GM18498 (cell line): Measurements from ENCODE around the gene ENPP4.
A peak's percentile ranks its signal among the peaks of the same experiment; 100 is the strongest.
"Not testable (repeated sequence)": the region's sequence is repeated elsewhere in the genome, so short reads cannot be mapped to it uniquely, and the experiment has no call there.

ENCODE experiments used
- ATAC-seq: cut with Tn5 transposase; IDR thresholded peaks from one replicate; pipeline ENCODE4 v1.9.1; 2021; ENCODE audit warnings: mild to moderate bottlenecking, moderate library complexity; ENCODE audit not compliant: unreplicated experiment

ENPP4 gene

DNA sequence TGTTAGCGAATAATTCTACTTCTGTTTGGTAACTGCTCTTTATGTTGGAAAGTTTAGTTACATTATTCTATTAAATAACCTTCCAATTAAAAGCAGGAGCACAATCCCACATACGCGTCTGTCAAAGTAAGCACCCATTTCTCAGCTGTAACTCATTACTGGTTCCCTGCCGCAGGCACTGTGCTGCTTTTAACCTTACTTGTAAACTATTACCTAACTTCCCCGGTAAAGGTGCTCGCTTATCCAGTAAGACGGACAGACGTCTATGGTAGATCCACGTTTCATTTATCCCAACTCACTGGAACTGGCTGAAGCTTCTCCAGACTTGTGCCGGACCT, 529 bp upstream of the ENPP4 start:
- ATAC-seq, result peak; percentile 10

DNA sequence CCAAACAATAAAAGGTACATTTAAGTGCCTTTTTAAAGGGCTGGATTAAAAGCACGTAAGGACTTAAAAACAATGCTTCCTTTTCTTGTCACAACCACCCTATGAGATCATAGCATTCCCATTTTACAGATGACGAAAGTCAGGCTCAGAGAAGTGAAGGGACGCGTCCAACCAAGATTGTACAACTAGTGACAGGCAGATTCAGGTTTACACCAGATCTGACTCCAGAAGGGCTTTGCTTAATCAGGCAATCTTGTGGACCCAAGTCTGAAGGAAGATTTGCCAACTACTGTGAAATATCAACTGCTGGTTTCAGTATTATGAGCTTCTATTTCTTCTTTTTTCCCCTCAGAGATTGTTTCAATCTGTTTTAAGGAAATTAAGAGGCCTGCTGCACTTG, 877 bp downstream of the ENPP4 start:
- no peak for ATAC-seq

DNA sequence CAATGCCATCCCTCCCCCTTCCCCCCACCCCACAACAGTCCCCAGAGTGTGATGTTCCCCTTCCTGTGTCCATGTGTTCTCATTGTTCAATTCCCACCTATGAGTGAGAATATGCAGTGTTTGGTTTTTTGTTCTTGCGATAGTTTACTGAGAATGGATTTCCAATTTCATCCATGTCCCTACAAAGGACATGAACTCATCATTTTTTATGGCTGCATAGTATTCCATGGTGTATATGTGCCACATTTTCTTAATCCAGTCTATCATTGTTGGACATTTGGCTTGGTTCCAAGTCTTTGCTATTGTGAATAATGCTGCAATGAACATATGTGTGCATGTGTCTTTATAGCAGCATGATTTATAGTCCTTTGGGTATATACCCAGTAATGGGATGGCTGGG, 1.5 kb downstream of the ENPP4 start:
- ATAC-seq, result not testable (repeated sequence)

DNA sequence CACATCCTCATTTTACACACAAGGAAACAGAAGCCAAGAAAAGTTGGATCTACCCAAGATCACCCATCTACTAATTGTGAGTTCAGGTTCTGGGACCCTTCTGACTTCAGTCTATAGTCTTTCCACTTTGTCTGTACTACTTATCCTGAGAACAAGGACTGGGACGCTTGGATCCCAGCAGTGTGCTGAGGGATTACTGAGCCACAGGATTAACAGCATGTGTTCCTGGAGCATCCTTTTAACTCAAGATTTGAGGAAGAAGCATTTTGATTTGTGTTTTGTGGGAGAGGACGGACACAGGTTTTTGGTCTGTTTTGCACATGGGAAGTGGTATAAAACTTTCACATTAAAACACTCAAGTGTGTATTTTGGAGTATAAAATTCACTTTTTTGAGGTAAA, 4.4 kb downstream of the ENPP4 start:
- no peak for ATAC-seq

DNA sequence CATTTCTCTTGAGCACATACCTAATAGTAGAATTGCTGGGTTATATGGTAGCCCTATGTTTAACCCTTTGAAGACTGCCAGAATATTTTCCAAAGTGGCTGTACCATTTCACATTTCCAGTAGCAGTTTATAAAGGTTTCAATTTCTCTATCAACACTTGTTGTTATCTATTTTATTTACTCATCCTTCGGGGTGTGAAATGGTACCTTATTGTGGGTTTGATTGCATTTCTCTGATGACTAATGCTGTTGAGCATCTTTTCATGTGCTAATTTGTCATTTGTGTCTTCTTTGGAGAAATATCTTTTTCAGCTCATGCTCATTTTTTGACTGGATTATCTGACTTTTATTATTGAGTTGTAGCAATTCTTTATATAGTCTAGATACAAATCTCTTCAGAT, 5.4 kb downstream of the ENPP4 start:
- no peak for ATAC-seq

DNA sequence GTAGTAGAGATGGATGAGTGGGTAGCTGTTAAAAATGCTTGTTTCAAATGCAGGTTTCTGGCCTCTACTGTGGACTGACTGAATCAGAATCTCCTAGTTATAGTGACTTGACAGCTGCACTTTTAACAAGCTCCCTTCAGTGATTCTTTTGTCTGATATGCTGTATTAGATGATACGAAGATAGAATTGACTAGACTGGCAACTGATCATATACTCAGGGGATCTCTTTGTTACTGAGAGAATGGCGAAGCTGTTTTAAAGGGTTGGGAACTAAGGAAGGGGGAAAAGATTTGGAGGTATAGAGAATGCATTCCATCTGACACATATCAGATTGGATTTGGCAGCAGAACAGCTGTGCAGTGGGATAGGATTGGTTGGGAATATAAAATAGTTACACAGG, 7.0 kb downstream of the ENPP4 start:
- ATAC-seq, result no peak

DNA sequence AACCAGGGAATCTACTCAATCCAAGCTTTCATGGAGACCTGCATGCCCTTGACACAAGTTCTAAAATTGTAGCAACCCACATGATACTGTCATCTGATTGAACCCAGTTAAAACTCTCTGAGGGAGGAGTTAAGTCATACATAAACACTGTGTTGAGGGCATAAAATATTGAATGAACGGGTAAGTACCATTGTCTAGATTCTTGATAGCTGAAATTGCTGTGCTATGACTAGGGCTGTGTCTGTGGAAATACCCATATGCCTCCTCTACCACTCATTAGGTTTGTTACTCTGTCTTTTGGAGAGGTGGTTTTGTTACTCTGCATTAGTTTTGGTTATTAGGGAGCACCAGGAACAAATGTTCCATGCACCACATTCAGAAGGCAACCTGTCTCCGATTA, 7.6 kb downstream of the ENPP4 start:
- ATAC-seq, result peak; percentile 44

DNA sequence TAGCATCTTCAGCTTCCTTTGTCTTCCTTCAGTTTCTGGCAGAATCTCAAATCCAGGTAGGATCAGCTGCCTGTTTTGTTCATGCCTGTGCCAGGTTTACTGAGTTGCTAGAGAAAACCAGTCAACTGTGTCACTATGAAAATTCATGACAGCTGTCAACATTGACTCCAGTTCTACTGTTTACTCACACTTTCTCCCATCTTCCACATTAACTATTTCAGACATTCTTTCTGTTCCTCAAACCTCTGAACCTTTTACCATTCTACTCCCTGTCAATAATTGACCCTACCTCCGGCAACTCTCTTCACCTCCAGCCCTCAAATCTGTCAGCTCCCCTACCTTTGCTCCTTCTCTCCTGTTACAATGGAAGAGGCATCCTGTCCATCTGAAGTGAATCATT, 8.5 kb downstream of the ENPP4 start:
- ATAC-seq, result peak; percentile 78

DNA sequence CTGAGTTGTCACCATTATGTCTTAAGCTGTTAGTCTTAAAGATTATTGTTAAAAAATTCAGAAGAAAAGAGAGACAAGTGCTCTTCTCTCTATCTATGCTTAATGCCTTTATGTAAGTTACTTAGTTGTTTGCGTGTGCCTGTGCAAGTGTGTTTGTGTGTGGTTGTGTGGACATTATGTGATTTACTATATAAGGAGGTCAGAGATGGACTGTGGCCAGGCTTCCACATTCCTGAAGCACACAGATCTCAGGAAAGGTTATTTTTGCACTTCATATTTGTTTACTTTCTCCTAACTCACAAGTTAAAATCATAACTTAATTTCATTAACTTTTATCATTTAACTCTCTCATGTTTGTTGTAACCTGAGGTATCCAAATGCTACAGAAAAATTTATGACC, 14.5 kb downstream of the ENPP4 start:
- ATAC-seq, result no peak

DNA sequence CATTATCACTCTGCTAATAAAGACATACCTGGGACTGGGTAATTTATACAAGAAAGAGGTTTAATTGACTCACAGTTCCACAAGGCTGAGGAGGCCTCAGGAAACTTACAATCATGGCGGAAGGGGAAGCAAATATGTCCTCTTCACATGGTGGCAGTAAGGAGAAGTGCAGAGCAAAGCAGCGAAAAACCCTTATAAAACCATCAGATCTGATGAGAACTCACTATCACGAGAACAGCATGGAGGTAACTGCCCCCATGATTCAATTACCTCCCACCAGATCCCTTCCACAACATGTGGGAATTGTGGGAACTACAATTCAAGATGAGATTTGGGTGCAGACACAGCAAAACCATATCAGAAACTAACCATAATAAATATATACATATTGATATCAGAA, 19.3 kb downstream of the ENPP4 start:
- ATAC-seq, result not testable (repeated sequence)

DNA sequence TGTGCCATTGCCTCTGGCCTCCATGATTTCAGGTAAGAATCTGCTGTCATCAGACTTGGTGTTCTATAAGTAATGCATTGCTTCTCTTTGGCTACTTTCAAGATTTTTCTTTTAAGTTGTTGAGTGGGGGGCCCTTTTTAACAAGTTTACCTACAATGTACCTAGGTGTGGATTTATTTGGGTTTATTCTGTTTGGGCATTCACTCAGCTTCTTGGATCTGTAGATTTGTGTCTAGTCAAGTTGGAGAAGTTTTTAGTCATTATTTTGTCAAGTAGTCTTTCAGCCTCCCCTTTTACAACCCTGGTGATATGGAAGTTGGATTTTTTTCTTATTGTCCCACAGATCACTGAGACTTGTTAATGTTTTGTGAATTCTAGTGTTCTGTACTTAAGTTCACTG, 26.9 kb downstream of the ENPP4 start:
- no peak for ATAC-seq

DNA sequence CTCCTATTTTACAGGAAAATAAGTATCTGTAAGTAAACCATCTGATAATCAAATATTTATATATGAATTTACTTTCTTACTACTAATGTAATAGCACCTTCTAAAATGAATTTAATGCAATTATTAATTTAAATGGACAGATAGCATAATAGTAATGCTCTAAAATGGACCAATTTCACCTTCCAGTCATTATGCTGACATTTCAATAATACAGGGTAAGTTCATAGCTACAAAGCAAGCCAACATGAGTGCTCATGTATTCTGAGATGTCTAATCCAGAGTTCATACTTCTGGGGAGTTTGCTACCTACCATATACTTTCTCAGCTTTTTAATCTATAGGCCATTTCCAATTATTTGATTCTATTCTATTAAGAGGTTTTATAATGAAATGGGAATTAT, 29.4 kb downstream of the ENPP4 start:
- no peak for ATAC-seq

DNA sequence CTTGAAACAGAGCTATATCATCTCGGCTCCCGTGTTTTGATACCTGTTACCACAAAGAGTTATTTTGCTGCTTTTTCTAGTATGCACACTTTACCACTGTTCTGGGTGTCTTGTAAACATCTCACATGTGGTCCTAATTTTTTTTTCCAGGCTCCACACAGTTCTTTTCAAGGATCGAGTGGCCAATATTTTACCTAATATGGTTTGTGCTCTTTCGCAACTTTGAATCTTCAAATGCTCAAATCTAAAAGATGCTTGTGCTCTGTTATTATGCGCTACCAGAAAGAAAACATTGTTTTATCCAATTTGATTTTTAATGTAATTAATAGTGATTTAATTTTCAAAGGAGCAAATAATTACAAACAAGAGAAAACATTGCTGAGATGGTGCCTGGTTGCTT, 30.3 kb downstream of the ENPP4 start:
- ATAC-seq, result no peak

DNA sequence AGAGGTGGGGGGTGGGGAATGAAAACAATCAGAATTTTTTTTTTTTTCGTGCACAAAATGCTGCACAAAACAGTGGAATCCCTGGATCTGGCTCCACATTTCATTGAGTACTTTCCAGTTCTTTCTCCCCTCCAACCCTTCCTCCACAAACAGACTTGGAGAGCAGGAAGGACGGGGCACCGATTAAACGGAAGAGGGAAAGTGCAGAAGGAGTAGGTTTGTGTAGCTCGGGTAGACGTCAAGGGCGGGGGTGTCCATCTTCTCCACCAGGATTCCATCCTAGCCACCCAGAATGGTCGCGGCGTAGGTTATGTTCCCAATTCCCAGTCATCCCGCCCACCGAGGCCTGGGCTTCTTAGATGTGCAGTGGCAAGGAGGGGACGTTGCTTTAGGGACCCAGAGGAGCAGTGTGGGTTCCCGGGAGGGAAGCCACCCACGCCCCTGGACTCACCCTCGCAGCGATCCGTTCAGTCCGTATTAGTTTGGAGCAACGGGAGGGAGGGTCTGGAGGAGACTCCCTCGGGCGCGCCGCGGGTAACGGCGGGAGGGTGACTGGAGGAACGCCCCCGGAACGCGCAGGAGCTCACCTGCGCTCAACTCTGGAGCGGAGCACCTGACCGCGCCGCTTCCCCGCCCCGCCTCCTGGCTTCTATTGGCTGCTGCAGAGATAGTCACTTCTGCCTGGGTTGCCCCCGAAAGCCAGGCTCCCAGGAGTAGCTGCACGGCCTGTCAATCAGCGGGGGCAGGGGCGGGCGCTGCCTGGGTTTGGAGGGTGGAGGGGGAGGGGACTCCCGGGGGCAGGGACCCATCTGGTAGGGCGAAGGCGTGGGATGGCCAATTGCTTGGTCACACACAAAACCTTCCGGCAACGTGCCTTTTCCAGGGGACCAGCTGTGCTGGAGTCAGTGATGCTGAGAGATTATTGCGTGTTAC, 40.8 kb downstream of the ENPP4 start, which contains the start of gene ENPP5:
Gene ENPP5 (minus strand): TSS at position 624 of the 933 bp plus-strand sequence. CDS start 2,718 bp downstream, outside the sequence.
- peak; percentile 93 for ATAC-seq

DNA sequence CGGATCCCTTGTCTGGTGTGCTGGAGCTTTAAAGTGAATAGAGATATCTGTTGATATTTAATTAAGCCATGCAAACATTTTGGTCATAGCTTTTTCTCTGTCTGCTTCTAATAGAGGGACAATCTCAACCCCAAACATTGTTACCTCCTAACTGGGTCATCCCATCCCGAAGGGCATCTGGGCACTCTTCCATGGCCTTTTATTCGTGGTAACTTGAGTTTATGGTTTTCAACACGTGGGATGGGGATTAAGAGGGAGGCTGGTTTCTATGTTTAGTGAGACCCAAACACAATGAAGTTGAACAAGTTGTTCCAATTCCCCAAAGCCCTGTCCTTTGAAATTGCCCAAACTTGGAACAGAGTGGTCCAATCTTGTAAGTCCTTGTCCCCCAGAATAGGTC, 42.4 kb downstream of the ENPP4 start:
- no peak for ATAC-seq

DNA sequence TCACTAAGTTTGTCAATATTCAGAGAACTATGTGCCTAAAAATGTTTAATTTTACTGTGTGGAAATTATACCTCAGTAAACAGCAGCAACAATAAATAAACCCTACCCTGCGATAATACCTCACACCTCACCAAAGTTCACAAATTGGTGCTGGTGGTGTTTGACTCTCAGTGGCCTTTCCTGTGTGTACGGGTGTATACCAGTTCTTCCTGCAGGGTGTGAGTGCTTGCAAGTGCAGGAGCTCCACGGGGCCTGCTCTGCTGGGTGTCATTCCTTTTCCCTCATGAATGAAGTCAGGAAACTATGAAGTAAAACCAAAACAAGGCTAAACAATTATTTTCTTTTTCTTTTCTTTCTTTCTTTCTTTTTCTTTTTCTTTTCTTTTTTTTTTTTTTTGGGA, 45.1 kb downstream of the ENPP4 start:
- ATAC-seq, result no peak

DNA sequence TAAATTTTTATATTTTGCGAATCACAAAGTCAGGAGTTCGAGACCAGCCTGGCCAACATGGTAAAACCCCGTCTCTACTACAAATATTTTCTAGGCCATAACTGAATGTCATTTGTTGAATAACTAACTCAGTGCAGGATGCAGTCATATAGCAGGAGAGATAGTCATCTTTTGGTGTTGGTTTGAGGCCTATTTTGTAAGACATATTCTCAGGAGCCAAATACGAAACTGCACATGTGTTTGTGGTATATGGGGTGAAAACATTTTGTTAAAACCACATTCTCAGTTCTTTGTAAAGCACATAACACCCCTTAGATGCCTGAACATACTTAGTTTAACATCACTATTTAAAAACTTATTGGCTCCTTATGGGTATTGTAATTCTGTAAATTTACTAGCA, 45.7 kb downstream of the ENPP4 start:
- ATAC-seq, result peak; percentile 65

DNA sequence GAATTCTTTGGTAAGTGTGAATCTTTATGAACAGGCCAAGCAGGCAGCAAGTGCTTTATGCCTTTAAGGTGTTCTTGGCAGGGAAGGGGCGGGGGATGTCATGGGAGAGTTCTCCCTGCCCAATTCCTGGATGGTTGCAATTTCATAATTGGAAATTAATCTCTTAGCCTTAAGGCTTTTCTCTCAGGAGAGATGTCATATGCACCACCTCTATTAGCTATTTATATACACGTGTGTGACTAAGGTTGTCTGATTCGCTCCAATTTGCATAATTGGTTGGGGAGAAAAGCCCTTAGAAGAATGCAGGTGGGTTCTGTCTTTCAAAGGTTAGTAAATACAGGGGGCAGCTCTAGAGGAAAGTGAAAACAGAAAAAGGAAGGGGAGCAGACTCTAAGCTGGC, 46.2 kb downstream of the ENPP4 start:
- ATAC-seq, result peak; percentile 63

DNA sequence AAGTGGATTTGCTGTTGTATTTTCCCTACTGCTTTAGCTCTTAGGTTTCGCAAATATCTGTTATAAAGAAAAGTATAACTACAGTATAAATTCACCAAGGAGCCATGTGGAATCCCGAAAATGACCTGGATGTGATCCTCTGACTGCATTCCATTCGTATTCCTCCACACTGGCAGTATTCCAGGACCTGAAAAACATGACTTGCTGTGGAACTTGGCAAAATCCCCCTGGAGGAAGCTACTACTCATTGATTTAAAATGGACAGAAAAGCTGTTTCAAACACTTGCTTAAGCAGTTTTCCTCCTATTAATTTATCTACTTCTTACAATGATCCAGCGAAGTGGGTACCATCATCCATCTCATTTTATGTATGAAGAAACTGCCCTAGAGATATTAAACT, 54.3 kb downstream of the ENPP4 start:
- no peak for ATAC-seq

DNA sequence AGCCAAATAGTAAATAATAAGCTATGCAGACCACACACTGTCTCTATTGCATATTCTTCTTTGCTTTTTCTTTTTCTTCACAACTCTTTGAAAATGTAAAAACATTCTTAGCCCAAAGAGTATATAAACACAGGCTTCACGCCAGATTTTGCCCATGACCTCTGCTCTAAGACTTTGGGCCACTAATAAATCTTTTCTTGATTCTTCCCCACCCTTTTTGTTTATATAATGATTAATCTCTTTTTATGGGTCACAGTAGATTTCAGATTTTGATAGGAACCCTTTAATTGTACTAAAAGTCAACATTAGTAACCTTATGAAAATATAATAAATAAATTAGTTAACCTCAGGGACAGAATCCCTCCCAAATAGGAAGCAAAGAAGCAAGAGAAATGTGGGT, 56.8 kb downstream of the ENPP4 start:
- no peak for ATAC-seq

DNA sequence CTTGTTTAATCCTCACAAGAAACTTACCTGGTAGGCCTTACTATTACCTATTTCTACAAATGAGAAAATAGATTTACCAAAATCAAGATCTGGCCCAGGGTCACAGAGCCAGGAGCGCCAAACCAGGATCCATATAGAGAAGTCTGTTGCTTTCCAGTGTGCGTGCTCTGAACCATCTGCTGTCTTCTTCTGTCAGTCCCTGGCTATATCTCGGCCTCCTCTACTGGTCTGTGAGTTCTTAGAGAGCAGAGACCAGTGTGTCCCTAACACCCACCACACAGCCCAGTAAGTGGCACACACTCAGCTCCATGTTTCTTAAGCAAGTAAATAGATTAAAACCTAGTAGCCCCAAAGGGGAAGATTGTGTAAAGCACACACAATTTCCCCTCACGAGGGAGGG, 59.9 kb downstream of the ENPP4 start:
- ATAC-seq, result no peak

DNA sequence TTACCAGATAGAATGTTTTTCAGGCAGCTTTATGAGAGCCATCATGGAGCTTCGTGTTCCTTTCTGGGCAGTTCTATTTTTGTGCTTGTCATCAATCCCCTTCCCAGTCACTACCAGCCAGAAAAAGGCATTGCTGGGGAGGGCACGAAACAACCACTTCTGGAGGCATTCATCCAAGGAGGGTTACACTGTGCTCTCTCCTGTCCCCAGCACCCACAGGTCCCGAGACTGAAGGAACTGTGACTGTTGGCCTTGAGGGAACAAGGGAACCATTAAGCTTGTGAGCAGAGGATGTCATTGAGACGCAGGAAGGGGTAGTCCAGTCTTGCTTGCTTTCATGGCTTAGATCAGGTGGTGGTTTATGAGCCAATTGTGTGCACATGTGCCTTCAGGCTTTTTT, 61.1 kb downstream of the ENPP4 start:
- no peak for ATAC-seq

DNA sequence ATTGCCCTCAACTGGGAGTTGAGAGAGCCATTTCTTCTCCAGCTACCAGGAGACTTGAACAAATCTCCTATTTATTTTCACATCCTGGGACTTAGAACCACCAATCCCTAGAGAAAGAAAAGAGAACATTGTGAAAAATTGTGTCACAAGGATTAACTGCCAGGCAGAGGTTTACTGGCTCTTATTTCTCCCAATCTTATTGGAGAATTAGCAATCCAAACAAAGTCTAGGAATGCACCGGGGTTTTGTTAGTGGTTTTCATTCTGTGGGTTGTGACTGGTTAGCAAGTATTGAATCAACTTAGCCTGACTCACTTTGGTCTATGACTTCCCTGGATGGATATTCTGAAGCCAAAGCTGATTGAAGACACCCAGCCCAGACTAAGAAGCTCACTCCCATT, 62.2 kb downstream of the ENPP4 start:
- no peak for ATAC-seq
